Caco-2 (cell line): ENCODE results near the gene ACSS1. TPM values are rescaled to one million over a fixed set of nuclear protein-coding genes. Genes with fewer than 3 reads are reported as not detected.

Experiments used
- BruUV-seq: library from RNA; stranded (reverse); fragments of 400-500 nt; replicated peaks from 2 replicates; lab custom pipeline; 2021; lab: Mats Ljungman, UMichigan
- CTCF ChIA-PET: fragments of 300-600 bp; sonication (Branson Sonifier 250); formaldehyde crosslinking; loops from one replicate; lab custom pipeline; 2022; ENCODE audit warnings: antibody characterized with exemption; lab: Charles Lee
- POLR2A ChIA-PET: fragments of 300-600 bp; sonication (Branson Sonifier 250); formaldehyde crosslinking; loops from one replicate; lab custom pipeline; 2022; ENCODE audit warnings: antibody characterized with exemption; lab: Charles Lee
- DNase-seq, 2 experiments: peaks; one replicate each; pipeline versions ENCODE4 v3.0.0 to v3.0.0-alpha.2; 2020 to 2022
- H3K27me3 ChIP-seq: replicated peaks from 2 replicates; pipeline ENCODE4 v1.6.0; 2011; ENCODE audit warnings: low read length; ENCODE audit not compliant: control insufficient read depth, insufficient read depth
- H3K36me3 ChIP-seq: 2 replicates; pipeline ENCODE4 v1.5.1; 2011; ENCODE audit warnings: low read length; ENCODE audit not compliant: control insufficient read depth, insufficient read depth
- H3K4me1 ChIP-seq: fragments of 250-450 bp; sonication (Bioruptor Pico); 2 replicates; pipeline ENCODE4 v1.5.1; 2020; ENCODE audit warnings: mild to moderate bottlenecking
- H3K4me3 ChIP-seq: 2 replicates; pipeline ENCODE4 v1.5.1; 2011; ENCODE audit warnings: low read depth, mild to moderate bottlenecking, control low read depth, low read length
- H3K9me3 ChIP-seq: fragments of 250-450 bp; sonication (Bioruptor Pico); 2 replicates; pipeline ENCODE4 v1.5.1; 2020; ENCODE audit warnings: mild to moderate bottlenecking, moderate library complexity
- H3K27ac Mint-ChIP-seq: one replicate; pipeline ENCODE4 v1.8.0; 2022; ENCODE audit warnings: mixed read lengths; ENCODE audit not compliant: unreplicated experiment
- H3K27me3 Mint-ChIP-seq: one replicate; pipeline ENCODE4 v1.8.0; 2022; ENCODE audit warnings: mixed read lengths; ENCODE audit not compliant: insufficient read depth, unreplicated experiment
- H3K36me3 Mint-ChIP-seq: one replicate; pipeline ENCODE4 v1.8.0; 2022; ENCODE audit warnings: mild to moderate bottlenecking, mixed read lengths; ENCODE audit not compliant: insufficient read depth, unreplicated experiment
- H3K4me1 Mint-ChIP-seq: one replicate; pipeline ENCODE4 v1.8.0; 2022; ENCODE audit warnings: low read depth, mixed read lengths; ENCODE audit not compliant: unreplicated experiment
- H3K4me3 Mint-ChIP-seq: one replicate; pipeline ENCODE4 v1.8.0; 2022; ENCODE audit warnings: mild to moderate bottlenecking, moderate library complexity, mixed read lengths; ENCODE audit not compliant: unreplicated experiment
- H3K9me3 Mint-ChIP-seq: one replicate; pipeline ENCODE4 v1.8.0; 2022; ENCODE audit warnings: mixed read lengths; ENCODE audit not compliant: unreplicated experiment
- intact Hi-C: fragments of 100-400 bp; cut with micrococcal nuclease; formaldehyde crosslinking; loops from one replicate; pipeline ENCODE4 v1.10.0; 2022; ENCODE audit not compliant: unreplicated experiment
- total RNA-seq: library from RNA; stranded (reverse); gene quantifications from 2 replicates; pipeline ENCODE4 v1.2.3, GENCODE V29; 2022
- TF ChIP-seq, protein P1 (sequence below), 2 experiments: fragments of 200-600 bp in 1 of 2; IDR thresholded peaks; 1 replicate in 1 of 2; 2 replicates in 1 of 2; pipeline versions ENCODE4 v1.5.1 to v1.8.0; 2011 to 2022; ENCODE audit warnings: antibody characterized with exemption in 1 of 2, control low read depth in 1 of 2, inconsistent platforms in 1 of 2, low read depth in 1 of 2, low read length in 1 of 2, mild to moderate bottlenecking in 1 of 2, moderate library complexity in 1 of 2; ENCODE audit not compliant: insufficient read depth in 1 of 2, severe bottlenecking in 1 of 2, unreplicated experiment in 1 of 2

ACSS1 gene
- total RNA-seq, 1 experiment from 2014 or later: 113 TPM

DNA sequence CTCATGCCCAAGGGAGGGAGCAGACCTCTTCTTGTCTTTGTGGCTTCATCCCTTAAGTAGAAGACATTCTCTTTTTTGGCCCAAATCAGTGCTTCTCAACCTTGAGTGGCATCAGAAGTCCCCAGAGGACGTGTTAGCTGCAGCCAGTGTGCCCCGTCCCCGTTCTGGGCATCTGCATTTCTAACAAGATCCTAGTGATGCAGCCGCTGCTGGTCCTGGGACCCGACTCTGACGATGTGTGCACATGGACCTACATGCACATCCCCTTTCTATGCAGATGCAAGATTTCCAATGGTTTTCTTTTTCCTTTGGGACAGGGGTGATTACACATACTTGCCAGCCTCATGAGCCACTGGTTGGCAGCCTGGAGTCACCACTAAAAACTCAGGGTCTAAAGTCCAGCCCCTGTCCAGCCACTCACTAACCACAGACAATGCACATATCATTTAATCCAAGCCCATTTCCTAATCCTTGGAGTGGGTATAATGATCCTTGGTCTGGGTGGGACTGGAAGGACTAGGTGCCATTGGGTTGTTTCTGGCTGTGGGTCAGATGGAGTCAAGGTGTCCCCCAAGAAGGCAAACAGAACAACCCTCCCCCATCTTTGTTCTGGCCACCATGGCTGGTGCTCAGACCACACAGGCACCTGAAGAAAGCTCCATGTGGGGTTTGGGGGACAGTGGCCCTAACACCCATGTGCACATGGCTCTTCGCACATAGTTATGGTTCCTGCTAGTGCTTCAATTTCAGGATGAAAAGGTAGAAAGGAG, 6.4 kb downstream of the ACSS1 start:
- H3K9me3 ChIP-seq: no peaks in the 10 kb centered on the region
- Mint-ChIP-seq H3K4me1 (peaks cover 11% of the 10 kb centered on the region), H3K27me3 (no peaks in the 10 kb centered on the region), H3K36me3 (peaks cover 19% of the 10 kb centered on the region), H3K4me3 (no peak overlapping the region), H3K9me3 (no peaks in the 10 kb centered on the region), H3K27ac (no peak overlapping the region)
- intact Hi-C loops: no loop called here
- peak in 1 of 2 experiments; percentile 14 for DNase-seq
- H3K36me3 ChIP-seq: peaks cover 2% of the 10 kb centered on the region
- peaks cover 25% of the 10 kb centered on the region for H3K4me1 ChIP-seq
- TF ChIP-seq, protein P1, sequence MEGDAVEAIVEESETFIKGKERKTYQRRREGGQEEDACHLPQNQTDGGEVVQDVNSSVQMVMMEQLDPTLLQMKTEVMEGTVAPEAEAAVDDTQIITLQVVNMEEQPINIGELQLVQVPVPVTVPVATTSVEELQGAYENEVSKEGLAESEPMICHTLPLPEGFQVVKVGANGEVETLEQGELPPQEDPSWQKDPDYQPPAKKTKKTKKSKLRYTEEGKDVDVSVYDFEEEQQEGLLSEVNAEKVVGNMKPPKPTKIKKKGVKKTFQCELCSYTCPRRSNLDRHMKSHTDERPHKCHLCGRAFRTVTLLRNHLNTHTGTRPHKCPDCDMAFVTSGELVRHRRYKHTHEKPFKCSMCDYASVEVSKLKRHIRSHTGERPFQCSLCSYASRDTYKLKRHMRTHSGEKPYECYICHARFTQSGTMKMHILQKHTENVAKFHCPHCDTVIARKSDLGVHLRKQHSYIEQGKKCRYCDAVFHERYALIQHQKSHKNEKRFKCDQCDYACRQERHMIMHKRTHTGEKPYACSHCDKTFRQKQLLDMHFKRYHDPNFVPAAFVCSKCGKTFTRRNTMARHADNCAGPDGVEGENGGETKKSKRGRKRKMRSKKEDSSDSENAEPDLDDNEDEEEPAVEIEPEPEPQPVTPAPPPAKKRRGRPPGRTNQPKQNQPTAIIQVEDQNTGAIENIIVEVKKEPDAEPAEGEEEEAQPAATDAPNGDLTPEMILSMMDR (IDR thresholded peaks at IDR 0.05; ENCODE audit: insufficient read depth in 1 of 2, low read depth in 1 of 2, low read length in 1 of 2, severe bottlenecking in 1 of 2, unreplicated experiment in 1 of 2): no peak
- no peak overlapping the region for H3K4me3 ChIP-seq
- ChIA-PET POLR2A (no interaction called here), CTCF (interaction anchor here (0.7 kb wide), 1 partner anchor 10 kb away, joined by 4 read pairs; no protein-coding TSS in a partner anchor)
- BruUV-seq: no TSS peak
- H3K27me3 ChIP-seq: no peaks in the 10 kb centered on the region

DNA sequence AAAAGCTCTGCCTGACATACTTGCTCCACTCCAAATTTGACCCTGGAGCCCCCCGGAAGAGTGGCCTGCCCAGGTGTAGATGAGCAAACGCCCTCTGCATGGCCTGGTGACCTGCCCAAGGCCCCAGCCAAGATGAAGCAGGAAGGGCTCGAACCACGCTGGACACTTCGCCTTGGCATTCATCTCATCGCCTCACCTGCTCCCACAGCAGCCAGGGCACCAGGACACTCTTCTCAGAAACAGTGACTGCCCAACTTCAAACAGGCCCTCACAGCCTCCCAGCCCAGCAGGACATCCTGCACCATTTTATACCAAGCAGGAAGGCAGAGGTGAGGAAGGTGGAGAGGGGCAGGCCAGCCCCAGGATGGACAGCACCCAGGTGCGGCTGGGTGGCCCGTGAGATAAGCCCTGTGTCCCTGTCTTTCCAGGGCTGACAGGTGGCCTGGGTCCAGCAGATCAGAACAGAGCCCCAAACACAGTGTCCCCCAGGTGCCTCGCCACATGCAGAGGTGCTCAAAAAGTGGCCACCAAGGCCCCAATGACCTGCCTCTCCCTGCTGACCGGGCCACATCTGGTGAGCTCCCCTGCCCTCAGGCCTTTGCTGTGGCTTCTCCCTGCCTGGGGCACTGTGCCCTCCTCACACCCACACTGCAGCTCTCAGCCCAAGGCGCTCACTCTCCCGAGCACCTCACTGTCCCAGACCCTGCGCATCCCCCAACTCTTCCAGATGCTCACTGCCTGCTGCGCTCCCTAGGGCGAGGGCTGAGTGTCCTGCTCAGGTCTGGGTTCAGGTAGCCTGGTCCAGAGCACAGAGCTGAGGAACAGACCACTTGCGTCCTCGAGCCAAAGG, 7.2 kb downstream of the ACSS1 start:
- Mint-ChIP-seq H3K36me3 (peaks cover 24% of the 10 kb centered on the region), H3K9me3 (no peaks in the 10 kb centered on the region), H3K27ac (peak overlapping the region; percentile 1), H3K4me1 (peaks cover 11% of the 10 kb centered on the region), H3K4me3 (no peak overlapping the region), H3K27me3 (no peaks in the 10 kb centered on the region)
- no peak overlapping the region for H3K4me3 ChIP-seq
- intact Hi-C loops: no loop called here
- POLR2A ChIA-PET: no interaction called here
- H3K4me1 ChIP-seq: peaks cover 16% of the 10 kb centered on the region
- BruUV-seq: no TSS peak
- H3K27me3 ChIP-seq: no peaks in the 10 kb centered on the region
- H3K36me3 ChIP-seq: peaks cover 2% of the 10 kb centered on the region
- no peaks in the 10 kb centered on the region for H3K9me3 ChIP-seq
- TF ChIP-seq, protein P1 (IDR thresholded peaks at IDR 0.05; ENCODE audit: insufficient read depth in 1 of 2, low read depth in 1 of 2, low read length in 1 of 2, severe bottlenecking in 1 of 2, unreplicated experiment in 1 of 2): no peak
- CTCF ChIA-PET: no interaction called here
- peak in 1 of 2 experiments; percentile 30 for DNase-seq

DNA sequence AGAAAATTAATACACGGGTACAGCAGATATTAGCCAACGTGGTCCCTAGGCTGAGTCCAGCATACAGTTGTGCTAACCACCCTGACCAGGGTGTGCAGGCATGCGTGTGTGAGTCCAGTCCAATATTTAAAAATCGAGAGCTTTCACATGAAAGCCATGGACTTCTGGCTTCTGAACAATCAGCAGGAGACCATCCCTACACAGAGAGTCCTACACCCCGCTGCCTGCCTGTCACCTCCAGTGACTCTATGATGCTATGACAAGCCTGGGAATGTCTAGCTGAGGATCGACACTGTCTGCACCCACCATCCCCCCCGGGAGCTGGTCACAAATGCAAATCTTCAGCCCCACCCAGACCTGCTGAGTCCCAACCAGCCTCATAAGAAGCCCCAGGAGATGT, 7.9 kb downstream of the ACSS1 start:
- Histone ChIP-seq H3K27me3 (no peaks in the 10 kb centered on the region), H3K9me3 (no peaks in the 10 kb centered on the region), H3K4me1 (peaks cover 10% of the 10 kb centered on the region), H3K36me3 (peaks cover 2% of the 10 kb centered on the region), H3K4me3 (no peak overlapping the region)
- intact Hi-C loops: no loop called here
- ChIA-PET CTCF (no interaction called here), POLR2A (no interaction called here)
- no peaks in the 10 kb centered on the region for H3K27me3 Mint-ChIP-seq
- no TSS peak for BruUV-seq
- H3K36me3 Mint-ChIP-seq: peaks cover 29% of the 10 kb centered on the region
- peak overlapping the region; percentile 1 for H3K27ac Mint-ChIP-seq
- TF ChIP-seq, protein P1 (IDR thresholded peaks at IDR 0.05; ENCODE audit: insufficient read depth in 1 of 2, low read depth in 1 of 2, low read length in 1 of 2, severe bottlenecking in 1 of 2, unreplicated experiment in 1 of 2): no peak
- no peaks in the 10 kb centered on the region for H3K9me3 Mint-ChIP-seq
- peaks cover 10% of the 10 kb centered on the region for H3K4me1 Mint-ChIP-seq
- DNase-seq: peak in 1 of 2 experiments; percentile 15
- H3K4me3 Mint-ChIP-seq: no peak overlapping the region
